ENCODE results near the gene SPEM3.

Gene SPEM3

DNA sequence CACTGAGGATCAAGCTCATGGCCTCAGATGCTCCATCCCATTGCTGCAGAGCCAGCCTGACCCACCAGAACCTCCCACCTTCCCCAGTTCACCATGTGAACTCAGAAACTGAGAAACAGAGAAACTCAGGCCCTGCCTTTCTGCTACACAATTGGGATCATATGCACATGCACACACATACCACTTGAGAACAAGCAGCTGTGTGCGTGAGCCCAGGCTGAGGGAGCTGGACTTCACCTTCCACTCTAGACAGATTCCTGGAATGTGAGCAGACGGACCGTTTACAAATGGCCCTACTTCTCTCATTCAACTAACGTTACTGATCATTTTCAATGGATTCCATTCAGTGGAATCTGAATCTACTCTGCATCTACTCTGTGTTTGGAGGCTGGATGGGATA, 5.0 kb upstream of the SPEM3 start:
- DNase-seq, result no peak

DNA sequence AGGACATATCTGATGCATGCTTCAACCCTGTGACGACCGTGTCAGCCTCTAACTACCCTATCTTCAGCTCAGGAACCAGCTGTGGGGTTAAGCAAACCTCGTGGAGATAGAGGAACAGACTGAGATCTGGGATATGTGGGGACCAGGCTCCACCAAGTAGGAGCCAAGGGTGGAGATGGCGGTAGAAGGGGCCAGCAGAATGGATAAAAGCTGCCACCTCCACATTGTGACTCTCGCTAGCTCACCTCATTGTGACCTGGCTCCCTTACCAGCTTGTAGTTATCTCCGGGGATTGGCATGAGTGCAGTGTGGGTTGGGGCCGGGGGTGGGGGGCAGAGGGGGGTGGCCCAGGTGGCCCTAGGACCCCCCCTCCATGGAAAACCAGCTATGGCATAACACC, 3.3 kb upstream of the SPEM3 start, which contains the start of gene SPEM2:
Gene SPEM2, plus strand, starts transcription at position 301 of the 400 bp plus-strand sequence. Its CDS starts 73 bp downstream, at position 374.
- no peak for DNase-seq

DNA sequence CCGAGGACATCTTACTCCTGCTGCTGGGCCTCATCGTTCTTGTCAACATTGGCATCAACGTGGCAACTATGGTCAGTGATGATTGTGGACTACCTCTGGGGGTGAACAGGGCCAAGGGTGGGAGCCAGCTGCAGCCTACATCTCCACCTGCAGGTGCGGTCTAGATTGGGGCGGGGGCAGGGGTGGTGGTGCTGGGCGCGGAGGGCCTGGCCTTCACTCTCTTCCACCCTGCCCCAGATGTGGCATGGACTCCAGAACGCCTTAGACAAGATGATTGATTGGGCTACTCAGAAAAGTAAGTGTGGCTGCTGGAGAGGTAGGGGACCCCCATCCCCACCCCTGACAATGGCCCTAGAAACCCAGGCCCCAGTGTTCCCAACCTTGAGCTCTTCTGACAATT, 2.9 kb upstream of the SPEM3 start:
- DNase-seq, result no peak

DNA sequence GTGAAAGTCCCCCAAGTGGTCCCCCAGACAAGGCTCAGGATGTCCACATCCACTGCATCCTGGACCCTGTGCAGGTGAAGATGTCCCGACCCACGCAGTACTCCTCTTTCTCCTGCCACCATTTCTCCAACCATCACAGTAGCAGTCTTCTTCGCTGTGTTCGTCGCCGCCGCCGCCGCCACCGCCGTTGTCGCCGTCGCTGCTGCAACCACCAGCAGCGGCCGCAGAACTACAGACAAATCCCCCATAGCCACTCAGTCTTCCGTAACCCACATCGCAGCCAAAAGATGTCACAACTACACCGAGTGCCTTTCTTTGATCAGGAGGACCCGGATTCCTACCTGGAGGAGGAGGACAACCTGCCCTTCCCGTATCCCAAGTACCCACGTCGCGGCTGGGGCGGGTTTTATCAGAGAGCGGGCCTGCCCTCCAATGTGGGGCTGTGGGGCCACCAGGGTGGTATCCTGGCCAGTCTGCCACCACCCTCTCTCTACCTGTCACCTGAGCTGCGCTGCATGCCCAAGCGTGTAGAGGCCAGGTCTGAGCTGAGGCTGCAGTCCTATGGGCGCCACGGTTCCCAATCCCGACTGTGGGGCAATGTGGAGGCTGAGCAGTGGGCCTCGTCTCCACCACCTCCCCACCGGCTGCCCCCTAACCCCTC, 2.3 kb upstream of the SPEM3 start:
- DNase-seq, result no peak

DNA sequence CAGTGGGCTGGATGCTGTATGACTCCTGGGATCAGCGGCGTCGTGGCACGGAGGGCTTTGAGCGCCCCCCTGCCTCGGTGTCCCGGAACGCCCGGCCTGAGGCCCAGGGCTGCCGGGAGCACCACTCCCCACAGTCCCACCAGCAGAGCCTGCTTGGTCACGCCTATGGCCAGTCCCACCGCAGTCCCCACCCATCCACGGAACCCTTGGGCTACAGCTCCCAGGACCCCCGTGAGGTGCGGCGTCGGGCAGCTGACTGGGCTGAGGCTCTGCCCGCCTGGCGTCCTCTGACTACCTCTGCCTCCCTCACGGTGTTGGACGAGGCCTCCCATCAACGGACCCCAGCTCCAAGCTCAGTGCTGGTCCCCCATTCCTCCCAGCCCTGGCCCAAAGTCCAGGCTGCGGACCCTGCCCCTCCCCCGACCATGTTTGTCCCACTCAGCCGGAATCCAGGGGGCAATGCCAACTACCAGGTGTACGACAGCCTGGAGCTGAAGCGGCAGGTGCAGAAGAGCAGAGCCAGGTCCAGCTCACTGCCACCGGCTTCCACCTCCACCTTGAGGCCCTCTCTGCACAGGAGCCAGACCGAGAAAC, 1.7 kb upstream of the SPEM3 start:
- no peak for DNase-seq

DNA sequence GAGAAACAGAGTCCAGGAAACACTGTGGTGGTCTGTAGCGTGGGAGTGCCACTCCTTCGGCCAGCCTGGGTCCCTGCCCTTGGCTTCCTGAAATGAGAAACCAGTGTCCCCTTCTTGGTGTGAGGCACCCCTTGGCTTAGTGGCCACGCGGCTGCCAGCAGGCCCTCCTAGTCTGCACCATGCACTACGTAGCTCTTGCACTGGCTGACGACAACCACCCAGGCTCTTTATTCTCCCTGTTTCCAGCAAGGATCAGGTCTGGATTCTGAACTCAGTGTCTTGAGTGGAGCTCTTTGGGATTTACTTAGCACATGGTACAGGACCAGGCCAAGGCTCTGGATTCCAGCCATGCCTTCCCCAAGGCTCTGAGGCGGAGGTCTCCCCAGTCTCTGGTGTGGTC, 1.1 kb upstream of the SPEM3 start:
- no peak for DNase-seq

DNA sequence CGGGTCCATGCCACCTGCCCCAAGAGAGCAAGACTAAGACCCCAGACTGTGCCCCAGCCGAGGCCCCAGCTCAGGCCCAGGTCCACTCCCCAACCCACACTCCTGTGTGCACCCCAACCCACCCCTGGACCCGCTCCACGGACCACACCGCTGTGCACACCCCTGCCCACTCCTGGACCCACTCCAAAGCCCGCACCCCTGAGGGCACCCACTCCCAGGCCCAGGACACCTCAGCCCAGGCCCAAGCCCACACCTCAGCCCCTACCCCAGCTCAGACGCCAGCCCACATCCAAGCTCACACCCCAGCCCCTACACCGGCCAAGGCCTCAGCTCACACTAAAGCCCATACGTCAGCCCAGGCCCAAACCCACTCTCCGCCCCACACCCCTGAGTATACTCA, 1.1 kb downstream of the SPEM3 start:
- no peak for DNase-seq

DNA sequence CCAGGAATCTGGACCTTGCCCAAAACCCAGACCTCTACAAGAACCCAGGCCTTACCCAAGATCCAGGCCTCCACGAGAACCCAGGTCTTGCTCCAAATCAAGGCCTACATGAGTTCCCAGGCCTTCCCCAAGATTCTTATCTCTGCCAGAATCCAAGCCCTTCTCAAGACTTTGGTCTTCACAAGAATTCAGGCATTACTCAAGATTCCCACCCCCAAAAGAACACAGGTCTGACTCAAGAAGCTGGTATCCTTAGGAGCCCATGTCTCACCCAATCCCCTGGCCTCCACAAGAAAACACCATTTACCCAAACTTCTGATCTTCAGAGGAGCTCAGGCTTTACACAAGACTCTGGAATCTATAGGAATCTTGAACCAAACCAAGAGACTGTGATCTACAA, 2.6 kb downstream of the SPEM3 start:
- no peak for DNase-seq

DNA sequence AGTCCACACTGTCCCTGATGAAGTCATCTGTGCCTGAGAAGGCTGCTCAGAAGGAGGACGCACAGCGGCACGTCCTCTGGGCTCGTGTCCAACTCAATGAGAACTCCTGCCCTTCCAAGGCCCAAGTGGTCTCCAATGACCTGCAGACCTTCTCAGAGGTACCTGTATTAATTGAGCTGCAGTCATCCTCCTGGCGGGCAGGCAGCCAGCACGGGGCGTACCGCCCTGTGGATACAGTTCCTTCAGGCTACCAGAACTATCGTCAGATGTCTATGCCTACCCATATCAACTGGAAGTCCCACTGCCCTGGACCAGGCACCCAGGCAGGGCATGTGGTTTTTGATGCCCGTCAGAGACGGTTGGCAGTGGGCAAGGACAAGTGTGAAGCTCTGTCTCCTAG, 3.6 kb downstream of the SPEM3 start:
- no peak for DNase-seq

DNA sequence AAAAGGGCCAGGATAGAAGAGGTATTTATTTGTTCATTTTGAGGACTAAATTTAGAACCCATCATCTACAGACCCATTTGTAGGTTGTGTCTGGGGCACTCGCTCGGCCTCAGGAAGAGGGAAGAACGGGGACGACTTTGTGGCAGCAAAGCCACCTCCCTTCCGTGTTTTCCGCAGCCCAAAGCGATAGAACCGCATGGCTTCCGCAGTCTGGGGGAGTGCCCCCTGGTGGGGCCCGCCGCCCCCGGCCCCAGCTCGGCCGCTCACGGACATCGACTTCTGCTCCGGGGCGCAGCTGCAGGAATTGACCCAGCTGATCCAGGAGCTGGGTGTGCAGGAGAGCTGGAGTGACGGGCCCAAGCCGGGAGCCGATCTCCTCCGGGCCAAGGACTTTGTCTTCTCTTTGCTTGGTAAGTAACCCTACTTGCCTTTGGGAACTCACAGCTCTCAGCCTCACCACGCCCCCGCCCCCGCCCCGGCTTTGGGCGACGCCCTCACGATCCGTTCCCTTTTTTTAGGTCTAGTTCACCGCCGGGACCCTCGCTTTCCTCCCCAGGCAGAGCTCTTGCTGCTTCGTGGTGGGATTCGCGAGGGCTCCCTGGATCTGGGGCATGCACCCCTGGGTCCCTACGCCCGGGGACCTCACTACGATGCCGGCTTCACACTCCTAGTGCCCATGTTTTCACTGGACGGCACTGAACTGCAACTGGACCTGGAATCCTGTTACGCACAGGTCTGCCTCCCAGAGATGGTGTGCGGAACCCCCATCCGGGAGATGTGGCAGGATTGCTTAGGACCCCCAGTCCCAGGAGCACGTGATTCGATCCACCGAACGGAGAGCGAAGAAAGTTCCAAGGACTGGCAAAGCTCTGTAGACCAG, 7.3 kb downstream of the SPEM3 start:
- no peak for DNase-seq

DNA sequence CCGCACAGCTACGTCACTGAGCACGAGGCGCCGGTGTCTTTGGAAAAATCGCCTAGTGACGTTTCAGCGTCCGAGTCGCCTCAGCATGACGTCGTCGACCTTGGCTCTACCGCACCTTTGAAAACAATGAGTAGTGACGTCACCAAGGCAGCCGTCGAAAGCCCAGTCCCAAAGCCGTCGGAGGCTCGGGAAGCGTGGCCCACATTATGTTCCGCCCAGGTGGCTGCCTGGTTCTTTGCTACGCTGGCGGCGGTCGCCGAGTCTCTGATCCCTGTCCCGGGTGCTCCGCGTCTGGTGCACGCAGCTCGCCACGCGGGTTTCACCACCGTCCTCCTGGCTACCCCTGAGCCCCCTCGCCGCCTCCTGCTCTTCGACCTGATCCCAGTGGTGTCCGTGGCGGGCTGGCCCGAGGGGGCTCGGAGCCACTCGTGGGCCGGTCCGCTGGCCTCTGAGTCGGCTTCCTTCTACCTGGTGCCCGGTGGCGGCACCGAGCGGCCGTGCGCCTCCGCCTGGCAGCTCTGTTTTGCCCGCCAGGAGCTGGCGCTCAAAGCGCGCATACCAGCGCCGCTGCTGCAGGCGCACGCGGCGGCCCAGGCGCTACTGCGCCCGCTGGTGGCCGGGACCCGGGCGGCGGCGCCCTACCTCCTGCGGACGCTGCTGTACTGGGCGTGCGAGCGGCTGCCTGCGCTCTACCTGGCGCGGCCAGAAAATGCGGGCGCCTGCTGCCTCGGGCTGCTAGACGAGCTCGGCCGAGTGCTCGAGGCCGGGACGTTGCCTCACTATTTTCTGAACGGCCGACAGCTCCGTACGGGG, 8.1 kb downstream of the SPEM3 start:
- DNase-seq, result peak; percentile 17

DNA sequence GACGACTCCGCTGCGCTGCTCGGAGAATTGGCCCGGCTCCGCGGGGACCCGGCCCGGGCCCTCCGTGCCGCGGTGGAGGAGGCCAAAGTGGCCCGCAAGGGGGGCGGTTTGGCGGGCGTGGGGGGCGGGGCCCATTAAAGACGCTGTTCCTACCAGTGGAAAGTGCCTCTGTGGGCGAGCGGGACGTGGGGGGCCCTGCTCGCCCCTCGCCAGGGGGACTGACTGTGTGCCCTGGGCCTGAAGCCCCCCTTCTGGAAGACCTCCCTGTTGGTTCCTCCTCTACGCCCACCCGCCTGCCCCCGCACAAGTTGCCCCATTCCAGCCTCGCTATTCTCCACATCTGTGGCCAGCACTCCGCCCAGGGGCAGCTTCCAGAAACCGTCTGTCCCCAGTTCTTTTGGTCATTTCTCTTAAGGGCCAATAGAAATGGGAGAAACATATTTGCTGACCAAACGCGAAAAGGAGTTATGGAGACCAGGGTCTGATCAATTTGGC, 8.8 kb downstream of the SPEM3 start:
- no peak for DNase-seq

DNA sequence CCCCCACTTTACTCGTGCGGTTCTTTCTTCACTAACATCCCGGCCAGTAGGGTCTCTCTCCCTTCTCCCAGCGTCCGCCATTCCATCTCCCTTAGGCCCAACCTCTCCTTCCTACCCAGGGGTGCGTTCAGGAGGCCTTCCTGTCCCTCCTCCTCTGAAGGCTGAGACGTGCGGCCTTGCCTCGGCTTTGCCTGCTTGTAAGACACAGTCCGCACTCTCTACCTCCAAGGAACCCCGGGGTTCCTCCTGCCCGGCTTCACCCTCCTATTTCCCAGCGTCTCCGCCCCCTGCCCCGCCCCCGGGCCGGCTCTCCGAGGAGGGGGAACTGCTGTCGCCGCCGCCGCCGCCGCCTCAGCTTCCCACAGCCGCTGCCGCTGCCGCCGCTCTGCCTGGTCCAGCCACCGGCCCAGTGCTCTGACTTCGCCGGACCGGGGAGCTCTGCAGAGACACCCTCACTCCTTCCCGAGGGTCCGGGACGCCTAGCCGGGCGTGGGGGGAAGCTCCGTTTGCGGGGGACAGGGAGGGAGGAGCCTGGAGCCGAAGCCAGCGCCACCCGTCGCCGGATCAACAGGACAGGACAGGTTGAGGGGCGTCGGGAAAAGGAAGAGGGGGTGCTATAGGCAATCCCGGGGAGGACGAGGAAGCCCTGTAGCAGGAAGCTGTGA, 9.4 kb downstream of the SPEM3 start:
- no peak for DNase-seq

DNA sequence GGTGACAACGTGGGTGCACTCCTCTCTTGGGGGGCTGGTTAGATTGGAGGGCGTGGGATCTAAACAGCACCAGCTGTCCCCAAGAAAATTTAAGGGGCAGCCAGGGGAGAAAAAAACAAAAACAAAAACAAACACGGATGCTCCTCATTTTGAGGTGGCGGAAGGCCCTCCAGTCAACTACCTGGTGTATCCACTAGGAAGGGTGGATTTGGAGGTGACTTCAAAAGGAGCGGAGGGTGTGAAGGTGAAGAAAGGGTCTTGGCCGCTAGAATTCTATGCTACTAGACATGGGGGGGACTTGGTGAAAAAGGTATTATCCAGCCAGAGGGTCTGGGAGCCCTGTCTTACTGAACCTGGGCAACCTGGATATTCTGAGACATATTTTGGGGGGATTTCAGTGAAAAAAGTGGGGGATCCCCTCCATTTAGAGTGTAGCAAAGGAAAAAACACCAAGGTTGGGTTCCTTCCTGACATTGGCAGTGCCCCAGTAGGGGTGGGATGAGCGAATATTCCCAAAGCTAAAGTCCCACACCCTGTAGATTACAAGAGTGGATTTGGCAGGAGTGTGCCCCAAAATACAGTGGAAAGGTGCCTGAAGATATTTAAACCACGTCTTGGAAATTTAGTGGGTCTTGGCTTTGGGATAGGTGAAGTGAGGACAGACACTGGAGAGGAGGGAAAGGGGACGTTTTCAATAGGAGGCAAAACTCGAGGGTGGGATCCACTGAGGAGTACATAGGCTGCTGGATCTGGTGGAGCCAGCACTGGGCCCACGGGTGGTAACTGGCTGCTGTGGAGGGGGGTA, 10.2 kb downstream of the SPEM3 start:
- DNase-seq, result no peak

DNA sequence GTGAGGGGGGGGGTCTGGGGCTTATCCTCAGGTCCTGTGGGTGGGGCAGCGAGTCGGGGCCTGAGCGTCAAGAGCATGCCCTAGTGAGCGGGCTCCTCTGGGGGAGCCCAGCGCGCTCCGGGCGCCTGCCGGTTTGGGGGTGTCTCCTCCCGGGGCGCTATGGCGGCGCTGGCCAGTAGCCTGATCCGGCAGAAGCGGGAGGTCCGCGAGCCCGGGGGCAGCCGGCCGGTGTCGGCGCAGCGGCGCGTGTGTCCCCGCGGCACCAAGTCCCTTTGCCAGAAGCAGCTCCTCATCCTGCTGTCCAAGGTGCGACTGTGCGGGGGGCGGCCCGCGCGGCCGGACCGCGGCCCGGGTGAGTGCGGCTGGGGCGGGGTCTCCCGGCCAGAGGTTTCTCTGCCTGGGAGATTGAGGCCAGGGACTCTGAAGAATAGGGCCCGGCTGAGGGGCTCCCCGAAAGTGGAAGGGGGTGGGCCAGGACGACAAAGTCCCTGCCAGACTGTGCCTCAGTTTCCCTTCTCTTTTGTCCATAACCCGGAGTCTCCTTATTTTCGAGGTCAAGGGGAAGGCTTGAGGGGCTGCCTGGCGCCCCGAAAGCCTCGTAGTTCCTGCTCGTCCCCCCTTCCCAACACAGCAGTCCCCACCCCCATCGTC, 10.9 kb downstream of the SPEM3 start, which contains the start of gene FGF11:
Gene FGF11, plus strand, starts transcription at position 51 of the 651 bp plus-strand sequence. Its CDS starts 109 bp downstream, at position 160.
- DNase-seq, result no peak

DNA sequence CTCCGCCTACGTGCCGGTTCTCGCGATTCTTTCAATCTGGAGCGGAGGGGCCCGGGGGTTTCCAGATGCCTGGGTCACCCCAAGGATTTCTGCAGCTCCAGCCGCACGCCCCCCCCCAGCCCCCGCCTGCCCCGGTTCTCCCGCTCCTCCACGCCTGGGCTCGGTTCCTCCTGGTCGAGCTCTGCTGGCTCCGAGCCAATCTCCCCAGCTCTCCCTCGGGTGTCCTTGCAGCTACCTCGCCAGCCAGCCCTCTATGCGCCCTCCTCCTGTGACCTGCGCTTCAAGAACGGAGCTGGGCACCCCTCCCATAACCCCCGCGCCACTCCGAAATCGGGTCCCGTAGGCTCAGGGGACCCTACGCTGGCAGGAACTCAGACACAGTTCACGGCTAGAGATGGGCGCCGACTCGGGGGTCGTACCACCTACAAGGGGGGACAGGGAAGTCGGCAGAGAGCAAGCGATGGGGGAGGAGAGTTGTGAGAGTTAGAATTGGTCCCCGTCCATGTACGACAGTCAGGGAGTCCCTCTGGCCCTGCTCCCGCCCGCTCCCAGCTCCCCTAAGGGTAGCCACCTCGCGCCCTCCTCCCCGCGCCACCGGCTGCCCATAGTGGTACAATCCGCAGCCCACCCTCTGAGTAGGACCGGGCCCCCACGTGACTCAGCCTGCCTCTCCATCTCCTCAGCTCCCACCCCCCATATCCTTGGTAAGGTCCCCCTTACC, 11.6 kb downstream of the SPEM3 start:
- DNase-seq, result no peak

DNA sequence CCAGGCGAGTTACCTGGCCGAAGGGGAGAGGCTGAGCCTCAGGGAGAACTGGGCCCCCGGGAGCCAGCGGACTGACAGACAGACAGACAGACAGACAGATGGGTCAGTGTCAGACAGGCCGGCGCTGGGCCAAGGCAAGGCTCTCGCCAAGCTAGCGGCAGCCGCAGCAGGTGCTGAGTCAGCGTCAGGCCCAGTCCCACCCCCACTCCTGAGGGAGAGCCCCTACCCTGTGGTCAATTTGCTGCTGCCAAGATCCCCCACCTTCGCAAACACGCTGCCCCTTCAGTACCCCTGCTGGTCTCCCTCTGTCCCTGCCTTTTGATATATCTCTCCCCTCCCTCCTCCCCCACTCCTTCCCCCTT, 12.2 kb downstream of the SPEM3 start:
- peak; percentile 9 for DNase-seq

DNA sequence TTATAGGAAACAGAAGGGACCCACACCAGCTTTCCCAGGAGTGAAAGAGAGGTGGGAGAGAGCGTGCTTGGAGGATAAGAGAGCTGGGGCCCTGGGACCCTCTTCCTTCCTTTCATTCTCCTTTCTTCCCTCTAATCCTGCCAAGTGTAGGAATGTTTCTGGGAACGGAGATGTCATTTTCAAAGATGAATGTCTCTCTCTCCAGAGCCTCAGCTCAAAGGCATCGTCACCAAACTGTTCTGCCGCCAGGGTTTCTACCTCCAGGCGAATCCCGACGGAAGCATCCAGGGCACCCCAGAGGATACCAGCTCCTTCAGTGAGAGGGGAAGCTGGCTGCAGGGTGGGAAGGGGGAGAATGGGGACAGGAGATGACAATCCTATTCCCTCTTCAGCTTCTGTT, 12.6 kb downstream of the SPEM3 start:
- DNase-seq, result no peak

DNA sequence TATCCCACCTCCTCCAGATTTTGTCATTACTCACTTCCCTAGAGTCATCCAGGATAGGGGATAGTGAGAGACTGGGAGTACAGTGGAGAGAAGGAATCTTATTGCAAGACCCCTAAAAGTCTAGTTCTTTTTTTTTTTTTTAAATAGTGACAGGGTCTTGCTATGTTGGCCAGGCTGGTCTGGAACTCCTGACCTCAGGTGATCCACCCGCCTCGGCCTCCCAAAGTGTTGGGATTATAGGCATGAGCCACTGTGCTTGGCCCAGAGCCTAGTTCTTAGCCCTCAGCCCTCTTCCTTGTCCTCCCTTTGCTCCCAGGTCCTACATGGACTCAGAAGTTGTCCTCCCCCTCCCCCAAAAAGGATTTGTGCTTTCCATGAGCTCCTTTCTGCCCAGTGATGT, 13.5 kb downstream of the SPEM3 start:
- no peak for DNase-seq

Measured in DMS 273 treated with DMSO at 0.1 percent for 48 hours (cell line).